OCI-LY7 (cell line): ENCODE results near the gene MARCO. TPM values are rescaled to one million over a fixed set of nuclear protein-coding genes. Genes with fewer than 3 reads are reported as not detected.

Experiments
- BruUV-seq: library from RNA; stranded (reverse); fragments of 400-500 nt; replicated peaks from 2 replicates; lab custom pipeline; 2021; lab: Mats Ljungman, UMichigan
- CTCF ChIA-PET: fragments of 300-600 bp; sonication (Branson Sonifier 250); formaldehyde crosslinking; loops from one replicate; lab custom pipeline; 2022; ENCODE audit warnings: antibody characterized with exemption; ENCODE audit not compliant: unreplicated experiment; lab: Charles Lee
- POLR2A ChIA-PET: fragments of 300-600 bp; sonication (Branson Sonifier 250); formaldehyde crosslinking; loops from one replicate; lab custom pipeline; 2022; ENCODE audit warnings: antibody characterized with exemption; lab: Charles Lee
- DNase-seq: peaks from one replicate; pipeline ENCODE4 v3.0.0-alpha.2; 2015; ENCODE audit warnings: low spot score
- H2AFZ ChIP-seq: fragments of 200-600 bp; sonication (generic), shearing (Covaris generic); 2 replicates; pipeline ENCODE4 v1.6.1; 2014; ENCODE audit warnings: mild to moderate bottlenecking, antibody characterized with exemption, low read length, moderate library complexity
- H3K27ac ChIP-seq: fragments of 200-600 bp; sonication (generic); 2 replicates; pipeline ENCODE4 v1.5.1; 2014; ENCODE audit warnings: mixed run types, low read depth, mild to moderate bottlenecking, moderate library complexity, low read length, inconsistent platforms; ENCODE audit not compliant: poor library complexity, severe bottlenecking
- H3K36me3 ChIP-seq: fragments of 200-600 bp; sonication (generic); 2 replicates; pipeline ENCODE4 v1.6.1; 2014; ENCODE audit warnings: mild to moderate bottlenecking, antibody characterized with exemption, low read length, moderate library complexity, mixed read lengths; ENCODE audit not compliant: insufficient read depth
- H3K4me1 ChIP-seq: fragments of 200-600 bp; sonication (generic); 2 replicates; pipeline ENCODE4 v1.5.1; 2014; ENCODE audit warnings: mild to moderate bottlenecking, low read length; ENCODE audit not compliant: insufficient read depth, poor library complexity, severe bottlenecking
- H3K4me2 ChIP-seq: fragments of 200-600 bp; sonication (generic); 2 replicates; pipeline ENCODE4 v1.6.1; 2014; ENCODE audit warnings: mild to moderate bottlenecking, low read length
- H3K4me3 ChIP-seq: fragments of 200-600 bp; sonication (generic); 2 replicates; pipeline ENCODE4 v1.5.1; 2014; ENCODE audit warnings: mild to moderate bottlenecking, low read depth, low read length; ENCODE audit not compliant: poor library complexity, severe bottlenecking
- H3K79me2 ChIP-seq: fragments of 200-600 bp; sonication (generic); 2 replicates; pipeline ENCODE4 v1.6.1; 2016; ENCODE audit warnings: low read depth, mild to moderate bottlenecking, low read length, moderate library complexity, mixed read lengths; ENCODE audit not compliant: insufficient read depth
- H3K9me2 ChIP-seq: fragments of 200-600 bp; sonication (generic); 2 replicates; pipeline ENCODE4 v1.6.1; 2016; ENCODE audit warnings: mild to moderate bottlenecking, low read length, mixed read lengths; ENCODE audit not compliant: insufficient read depth
- H3K9me3 ChIP-seq: fragments of 200-600 bp; sonication (generic); 2 replicates; pipeline ENCODE4 v1.6.1; 2014; ENCODE audit warnings: mild to moderate bottlenecking, mixed run types, low read length, mixed read lengths
- H4K20me1 ChIP-seq: fragments of 200-600 bp; sonication (generic); 2 replicates; pipeline ENCODE4 v1.6.1; 2014; ENCODE audit warnings: mild to moderate bottlenecking, antibody characterized with exemption, low read length, moderate library complexity, mixed read lengths; ENCODE audit not compliant: insufficient read depth
- CTCF ChIP-seq: fragments of 200-600 bp; sonication (generic); conservative IDR thresholded peaks from 2 replicates; pipeline ENCODE4 v1.5.1; 2014; ENCODE audit warnings: mild to moderate bottlenecking, antibody characterized with exemption, low read length, moderate library complexity, mixed read lengths
- EZH2phosphoT487 ChIP-seq: fragments of 200-600 bp; sonication (generic); IDR thresholded peaks from 2 replicates; pipeline ENCODE4 v1.6.1; 2018; ENCODE audit warnings: low read depth, borderline replicate concordance, mild to moderate bottlenecking, mixed run types, antibody characterized with exemption, low read length, moderate library complexity, mixed read lengths
- intact Hi-C: fragments of 100-400 bp; cut with micrococcal nuclease; formaldehyde crosslinking; loops from one replicate; pipeline ENCODE4 v1.10.0; 2022; ENCODE audit not compliant: unreplicated experiment
- total RNA-seq, 2 experiments: library from RNA; depleted of rRNA in 1 of 2; stranded (reverse); fragments of >200 nt in 1 of 2; shearing (Covaris generic) in 1 of 2; gene quantifications; 2 replicates each; pipeline ENCODE4 v1.2.3, GENCODE V29; 2014 to 2022

MARCO gene
- total RNA-seq, 2 experiments from 2014 or later = not detected

- Histone ChIP-seq H3K4me1 (no peaks in the 10 kb centered on the region), H3K79me2 (no peaks in the 10 kb centered on the region), H3K9me3 (no peaks in the 10 kb centered on the region), H3K4me3 (no peak overlapping the region), H3K36me3 (no peaks in the 10 kb centered on the region), H3K27ac (no peak overlapping the region), H2AFZ (no peak overlapping the region), H4K20me1 (no peaks in the 10 kb centered on the region), H3K4me2 (no peak overlapping the region), H3K9me2 (no peaks in the 10 kb centered on the region)
- no peak for DNase-seq
- ChIA-PET CTCF (no interaction called here), POLR2A (no interaction called here)
- no TSS peak for BruUV-seq
- intact Hi-C loops = no loop called here
- TF ChIP-seq EZH2phosphoT487 = no peak
- no peak for TF ChIP-seq CTCF
Observed at GRCh38 chr2:118923371-118923770, 18.6 kb upstream of the MARCO start.

- H3K4me2 ChIP-seq = no peak overlapping the region
- no peak for DNase-seq
- no peaks in the 10 kb centered on the region for H3K79me2 ChIP-seq
- no peaks in the 10 kb centered on the region for H4K20me1 ChIP-seq
- CTCF ChIA-PET = no interaction called here
- no peak overlapping the region for H2AFZ ChIP-seq
- H3K4me1 ChIP-seq = no peaks in the 10 kb centered on the region
- H3K27ac ChIP-seq = no peak overlapping the region
- POLR2A ChIA-PET = no interaction called here
- intact Hi-C loops = no loop called here
- no TSS peak for BruUV-seq
- TF ChIP-seq EZH2phosphoT487 (no peak), CTCF (no peak)
- H3K9me2 ChIP-seq = no peaks in the 10 kb centered on the region
- no peak overlapping the region for H3K4me3 ChIP-seq
- H3K36me3 ChIP-seq = no peaks in the 10 kb centered on the region
- no peaks in the 10 kb centered on the region for H3K9me3 ChIP-seq
Observed at GRCh38 chr2:118925476-118925875, 16.5 kb upstream of the MARCO start.

GRCh38 chr2:118925981-118926380 is 16.0 kb upstream of the MARCO start:
- intact Hi-C loops = no loop called here
- Histone ChIP-seq H2AFZ (no peak overlapping the region), H3K9me3 (no peaks in the 10 kb centered on the region), H3K4me2 (no peak overlapping the region), H4K20me1 (no peaks in the 10 kb centered on the region), H3K27ac (no peak overlapping the region), H3K36me3 (no peaks in the 10 kb centered on the region), H3K9me2 (no peaks in the 10 kb centered on the region), H3K4me1 (no peaks in the 10 kb centered on the region), H3K4me3 (no peak overlapping the region), H3K79me2 (no peaks in the 10 kb centered on the region)
- CTCF ChIA-PET = no interaction called here
- no TSS peak for BruUV-seq
- no peak for DNase-seq
- POLR2A ChIA-PET = interaction anchor here (0.6 kb wide), 1 partner anchor 16 kb away, joined by 4 read pairs; no protein-coding TSS in a partner anchor
- TF ChIP-seq CTCF (no peak), EZH2phosphoT487 (no peak)
